SU-DHL-6 (cell line): ENCODE results near the gene TMEM212.
"Not testable (repeated sequence)": the region's sequence is repeated elsewhere in the genome, so short reads cannot be mapped to it uniquely, and the experiment has no call there.

Experiments
- H2AFZ ChIP-seq: fragments of 200-600 bp; sonication (generic); 2 replicates; pipeline ENCODE4 v1.6.1; 2014; ENCODE audit warnings: low read depth, mild to moderate bottlenecking, moderate library complexity, mixed read lengths, antibody characterized with exemption, low read length; ENCODE audit not compliant: severe bottlenecking
- H3F3A ChIP-seq: fragments of 200-600 bp; shearing (Covaris generic); 2 replicates; pipeline ENCODE4 v1.6.0; 2016; ENCODE audit warnings: antibody characterized with exemption, mild to moderate bottlenecking; ENCODE audit not compliant: insufficient read depth
- H3K27ac ChIP-seq: fragments of 200-600 bp; sonication (generic); 2 replicates; pipeline ENCODE4 v1.5.1; 2016; ENCODE audit warnings: low read depth, mild to moderate bottlenecking, low read length, moderate library complexity, mixed read lengths
- H3K27me3 ChIP-seq: fragments of 200-600 bp; sonication (generic), shearing (Covaris generic); 2 replicates; pipeline ENCODE4 v1.6.0; 2014; ENCODE audit warnings: mild to moderate bottlenecking, low read length
- H3K36me3 ChIP-seq: fragments of 200-600 bp; sonication (generic); 2 replicates; pipeline ENCODE4 v1.6.1; 2014; ENCODE audit warnings: mild to moderate bottlenecking, low read length, mixed read lengths
- H3K4me2 ChIP-seq: fragments of 300-600, 200-600 bp; shearing (Covaris generic), sonication (generic); 2 replicates; pipeline ENCODE4 v1.6.0; 2014; ENCODE audit warnings: low read length, low read depth, mild to moderate bottlenecking; ENCODE audit not compliant: poor library complexity, severe bottlenecking
- H3K4me3 ChIP-seq: fragments of 200-600 bp; sonication (generic); 2 replicates; pipeline ENCODE4 v1.5.1; 2014; ENCODE audit warnings: antibody characterized with exemption, low read length, mild to moderate bottlenecking, mixed read lengths; ENCODE audit not compliant: insufficient read depth, poor library complexity, severe bottlenecking
- H3K79me2 ChIP-seq: fragments of 200-600 bp; sonication (generic); 2 replicates; pipeline ENCODE4 v1.6.1; 2014; ENCODE audit warnings: mild to moderate bottlenecking, low read length, moderate library complexity; ENCODE audit not compliant: insufficient read depth
- H3K9ac ChIP-seq: fragments of 200-600 bp; sonication (generic); 2 replicates; pipeline ENCODE4 v1.7.0; 2014; ENCODE audit warnings: mild to moderate bottlenecking, low read length
- H3K9me2 ChIP-seq: fragments of 200-600 bp; sonication (generic); replicated peaks from 2 replicates; pipeline ENCODE4 v1.6.1; 2014; ENCODE audit warnings: low read length; ENCODE audit not compliant: insufficient read depth
- H3K9me3 ChIP-seq: fragments of 200-600 bp; sonication (generic); 2 replicates; pipeline ENCODE4 v1.6.1; 2014; ENCODE audit warnings: low read length, mixed read lengths; ENCODE audit not compliant: insufficient read depth
- H4K20me1 ChIP-seq: fragments of 200-600 bp; sonication (generic); 2 replicates; pipeline ENCODE4 v1.6.1; 2014; ENCODE audit warnings: low read depth, mild to moderate bottlenecking, antibody characterized with exemption, low read length, moderate library complexity, mixed read lengths
- EZH2phosphoT487 ChIP-seq: fragments of 200-600 bp; sonication (generic), shearing (Covaris generic); conservative IDR thresholded peaks from 2 replicates; pipeline ENCODE4 v1.6.1; 2018; ENCODE audit warnings: mild to moderate bottlenecking, antibody characterized with exemption, low read length, moderate library complexity, mixed read lengths
- TF ChIP-seq, protein P1 (sequence below): fragments of 200-600 bp; sonication (generic); IDR thresholded peaks from one replicate; pipeline ENCODE4 v1.5.1; 2017; ENCODE audit warnings: antibody characterized with exemption, mild to moderate bottlenecking, low read length, moderate library complexity; ENCODE audit not compliant: insufficient read depth, poor library complexity, severe bottlenecking

Gene TMEM212

DNA sequence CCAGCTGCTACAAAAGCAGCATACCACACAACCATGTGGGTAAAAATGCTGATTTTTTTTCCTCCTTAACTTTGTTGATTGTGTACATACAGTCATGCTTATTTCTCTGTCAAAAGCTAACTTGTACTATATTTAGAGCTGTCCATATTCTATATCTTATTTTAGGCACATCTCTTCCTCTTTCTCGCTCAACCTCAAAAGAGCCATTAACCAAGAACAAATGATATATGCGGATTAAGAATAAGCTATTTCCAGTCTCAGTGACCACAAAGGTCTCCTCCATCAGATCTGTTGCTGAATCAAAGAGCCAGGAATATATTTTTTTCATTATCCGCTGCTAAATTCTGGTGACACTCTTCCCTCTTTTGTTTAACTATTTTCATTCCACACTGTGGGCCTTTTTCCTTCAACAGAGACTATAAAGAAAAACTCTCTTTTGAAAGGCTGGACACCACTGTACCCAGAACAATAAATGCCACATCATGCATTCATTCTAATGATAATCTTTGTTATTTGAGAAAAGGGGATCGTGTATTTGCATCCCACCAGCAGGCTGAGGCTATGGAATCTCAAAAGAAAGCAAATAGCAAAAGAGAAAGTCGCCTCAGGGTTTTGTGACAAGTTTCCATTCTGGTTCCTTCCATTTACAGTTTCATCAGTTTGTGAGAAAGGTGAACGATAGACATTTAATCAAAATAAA is 8.0 kb downstream of the TMEM212 start:
- Histone ChIP-seq H3K4me2 (no peak overlapping the region), H3K27ac (no peak overlapping the region), H3K9me3 (peaks cover 13% of the 10 kb centered on the region; the same call in 1 of the 2 replicates), H3K79me2 (no peaks in the 10 kb centered on the region), H3K9ac (no peak overlapping the region), H4K20me1 (no peaks in the 10 kb centered on the region), H3F3A (no peaks in the 10 kb centered on the region), H3K36me3 (no peaks in the 10 kb centered on the region), H3K27me3 (peaks cover 2% of the 10 kb centered on the region; the same call in 1 of the 2 replicates), H2AFZ (no peak overlapping the region), H3K4me3 (no peak overlapping the region), H3K9me2 (no peaks in the 10 kb centered on the region)
- TF ChIP-seq EZH2phosphoT487: no peak
- TF ChIP-seq, protein P1, sequence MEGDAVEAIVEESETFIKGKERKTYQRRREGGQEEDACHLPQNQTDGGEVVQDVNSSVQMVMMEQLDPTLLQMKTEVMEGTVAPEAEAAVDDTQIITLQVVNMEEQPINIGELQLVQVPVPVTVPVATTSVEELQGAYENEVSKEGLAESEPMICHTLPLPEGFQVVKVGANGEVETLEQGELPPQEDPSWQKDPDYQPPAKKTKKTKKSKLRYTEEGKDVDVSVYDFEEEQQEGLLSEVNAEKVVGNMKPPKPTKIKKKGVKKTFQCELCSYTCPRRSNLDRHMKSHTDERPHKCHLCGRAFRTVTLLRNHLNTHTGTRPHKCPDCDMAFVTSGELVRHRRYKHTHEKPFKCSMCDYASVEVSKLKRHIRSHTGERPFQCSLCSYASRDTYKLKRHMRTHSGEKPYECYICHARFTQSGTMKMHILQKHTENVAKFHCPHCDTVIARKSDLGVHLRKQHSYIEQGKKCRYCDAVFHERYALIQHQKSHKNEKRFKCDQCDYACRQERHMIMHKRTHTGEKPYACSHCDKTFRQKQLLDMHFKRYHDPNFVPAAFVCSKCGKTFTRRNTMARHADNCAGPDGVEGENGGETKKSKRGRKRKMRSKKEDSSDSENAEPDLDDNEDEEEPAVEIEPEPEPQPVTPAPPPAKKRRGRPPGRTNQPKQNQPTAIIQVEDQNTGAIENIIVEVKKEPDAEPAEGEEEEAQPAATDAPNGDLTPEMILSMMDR: no peak

DNA sequence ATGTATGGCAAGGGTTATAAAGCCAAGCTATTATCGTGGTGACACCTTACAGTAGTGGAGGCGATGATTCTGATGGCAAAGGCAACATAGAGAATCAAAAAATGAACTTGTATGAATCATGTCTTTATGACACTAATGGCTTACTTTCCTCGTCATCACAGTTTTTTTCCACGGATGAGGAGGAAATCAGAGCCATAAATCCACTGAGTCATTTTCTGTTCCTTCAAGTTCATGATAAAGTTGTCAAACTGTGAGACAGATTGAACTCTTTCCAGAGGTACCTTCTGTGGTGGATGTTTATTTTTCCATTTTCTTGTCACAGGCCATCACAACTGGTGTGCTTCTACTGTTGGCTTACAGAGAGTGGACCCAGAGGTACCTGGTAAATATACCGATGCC is 8.5 kb downstream of the TMEM212 start:
- Histone ChIP-seq H3K4me3 (no peak overlapping the region), H4K20me1 (no peaks in the 10 kb centered on the region), H3K9ac (no peak overlapping the region), H3K79me2 (no peaks in the 10 kb centered on the region), H3K4me2 (no peak overlapping the region), H3K9me3 (peaks cover 13% of the 10 kb centered on the region; the same call in 1 of the 2 replicates), H2AFZ (no peak overlapping the region), H3K9me2 (no peaks in the 10 kb centered on the region), H3K27ac (no peak overlapping the region), H3K36me3 (no peaks in the 10 kb centered on the region), H3F3A (no peaks in the 10 kb centered on the region), H3K27me3 (peaks cover 2% of the 10 kb centered on the region; the same call in 1 of the 2 replicates)
- TF ChIP-seq, protein P1: no peak

DNA sequence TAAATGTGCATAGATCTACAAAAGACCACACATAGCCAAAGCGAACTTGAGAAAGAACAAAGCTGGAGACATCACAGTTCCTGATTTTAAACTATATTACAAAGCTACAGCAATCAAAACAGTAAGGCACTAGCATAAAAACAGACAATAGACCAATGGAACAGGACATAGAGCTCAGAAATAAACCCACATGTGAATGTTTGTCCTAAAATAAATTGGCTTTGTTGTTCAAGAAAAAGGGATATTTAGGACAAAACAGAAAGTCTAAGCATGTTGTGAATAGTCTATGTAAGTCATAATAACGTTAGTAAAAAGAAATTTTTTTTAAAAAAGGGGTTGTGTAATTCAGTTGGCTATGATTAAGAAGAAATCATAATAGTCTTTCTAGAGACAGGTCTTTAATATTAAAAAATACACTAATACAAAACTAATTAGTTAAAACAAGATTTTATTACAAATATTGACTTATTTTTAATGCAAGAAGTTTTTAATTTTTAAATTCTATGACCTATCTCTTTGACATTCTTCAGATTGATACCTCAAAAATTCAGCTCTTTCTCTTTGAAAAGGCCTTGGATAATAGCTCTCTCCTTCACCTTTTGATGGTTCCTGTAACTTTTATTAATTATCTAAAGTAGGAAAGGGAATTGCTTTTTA is 11.6 kb downstream of the TMEM212 start:
- no peaks in the 10 kb centered on the region for H3K36me3 ChIP-seq
- H3K9me2 ChIP-seq: no peaks in the 10 kb centered on the region
- no peak for TF ChIP-seq EZH2phosphoT487
- TF ChIP-seq, protein P1: no peak
- H2AFZ ChIP-seq: no peak overlapping the region
- no peak overlapping the region for H3K4me3 ChIP-seq
- no peak overlapping the region for H3K27ac ChIP-seq
- no peaks in the 10 kb centered on the region for H3K27me3 ChIP-seq
- H3F3A ChIP-seq: no peaks in the 10 kb centered on the region
- no peaks in the 10 kb centered on the region for H3K79me2 ChIP-seq
- H4K20me1 ChIP-seq: no peaks in the 10 kb centered on the region
- H3K9ac ChIP-seq: no peak overlapping the region
- H3K9me3 ChIP-seq: peaks cover 13% of the 10 kb centered on the region; the same call in 1 of the 2 replicates
- H3K4me2 ChIP-seq: no peak overlapping the region

DNA sequence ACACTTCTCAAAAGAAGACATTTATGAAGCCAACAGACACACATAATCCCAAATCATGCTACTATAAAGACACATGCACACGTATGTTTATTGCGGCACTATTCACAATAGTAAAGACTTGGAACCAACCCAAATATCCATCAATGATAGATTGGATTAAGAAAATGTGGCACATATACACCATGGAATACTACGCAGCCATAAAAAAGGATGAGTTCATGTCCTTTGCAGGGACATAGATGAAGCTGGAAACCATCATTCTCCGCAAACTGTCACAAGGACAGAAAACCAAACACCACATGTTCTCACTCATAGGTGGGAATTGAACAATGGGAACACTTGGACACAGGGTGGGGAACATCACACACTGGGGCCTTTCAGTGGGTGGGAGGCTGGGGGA is 15.6 kb downstream of the TMEM212 start:
- not testable (repeated sequence) for H2AFZ ChIP-seq, H3K9me2 ChIP-seq, H3K79me2 ChIP-seq, H3K27ac ChIP-seq, H3K4me3 ChIP-seq, H3K36me3 ChIP-seq, H3K9ac ChIP-seq, H3K4me2 ChIP-seq, H4K20me1 ChIP-seq, H3F3A ChIP-seq, H3K27me3 ChIP-seq
- peaks cover 13% of the 10 kb centered on the region; the same call in 1 of the 2 replicates for H3K9me3 ChIP-seq
